Heart left ventricle (tissue), 16 donors: ENCODE results near the gene PCDH15. TPM values are rescaled to one million over a fixed set of nuclear protein-coding genes. Genes with fewer than 3 reads are reported as not detected.

Experiments used
- ATAC-seq, 4 donors: fragments of 200-7000 bp; cut with Tn5 transposase; one replicate each; pipeline ENCODE4 v1.9.1; 2020 to 2022; ENCODE audit warnings: moderate library complexity in 4 of 4, mild to moderate bottlenecking in 3 of 4, moderate number of reproducible peaks in 1 of 4
- DNase-seq, 5 donors: peaks; one replicate each; pipeline ENCODE4 v3.0.0-alpha.2; 2020
- H3K27ac ChIP-seq, 12 donors: fragments of 200-600 bp; sonication (generic) in 4 of 12; one replicate each; pipeline versions ENCODE4 v1.5.0 to v1.8.0; 2016 to 2022; ENCODE audit warnings: mild to moderate bottlenecking in 2 of 12
- H3K27me3 ChIP-seq, 9 donors: fragments of 200-600 bp; sonication (generic) in 2 of 9; one replicate each; pipeline versions ENCODE4 v1.5.1 to v1.8.0; 2016 to 2022; ENCODE audit warnings: mild to moderate bottlenecking in 3 of 9
- H3K36me3 ChIP-seq, 9 donors: fragments of 200-600 bp; sonication (generic) in 2 of 9; one replicate each; pipeline versions ENCODE4 v1.5.0 to v1.8.0; 2018 to 2022; ENCODE audit warnings: mild to moderate bottlenecking in 2 of 9
- H3K4me1 ChIP-seq, 12 donors: fragments of 200-600 bp; sonication (generic) in 4 of 12; one replicate each; pipeline versions ENCODE4 v1.5.0 to v1.8.0; 2016 to 2022; ENCODE audit warnings: mild to moderate bottlenecking in 3 of 12
- H3K4me3 ChIP-seq, 12 donors: fragments of 200-600 bp; sonication (generic) in 4 of 12; one replicate each; pipeline versions ENCODE4 v1.5.0 to v1.8.0; 2017 to 2022; ENCODE audit warnings: mild to moderate bottlenecking in 9 of 12, moderate library complexity in 4 of 12
- H3K9me3 ChIP-seq, 12 donors: fragments of 200-600 bp; sonication (generic) in 4 of 12; one replicate each; pipeline versions ENCODE4 v1.5.0 to v1.8.0; 2016 to 2022; ENCODE audit warnings: mild to moderate bottlenecking in 1 of 12
- CTCF ChIP-seq, 12 donors: fragments of 200-600 bp; sonication (generic) in 4 of 12; IDR thresholded peaks; one replicate each; pipeline versions ENCODE4 v1.5.0 to v1.8.0; 2018 to 2022; ENCODE audit warnings: antibody characterized with exemption in 12 of 12, mild to moderate bottlenecking in 5 of 12
- POLR2A ChIP-seq, 2 donors: fragments of 450-650 bp; IDR thresholded peaks; one replicate each; pipeline ENCODE4 v1.6.1; 2017; ENCODE audit warnings: antibody characterized with exemption in 2 of 2, mild to moderate bottlenecking in 2 of 2, moderate library complexity in 2 of 2
- WGBS, 4 donors: extraction: QIAGEN DNeasy Blood & Tissue Kit in 2 of 4; methylation state at CpG; one replicate each; pipeline versions ENCODE4 v1.1.5 to v1.1.7; 2013 to 2018; 5-methylcytosine and 5-hydroxymethylcytosine counted together
- intact Hi-C, 10 donors: fragments of 100-400 bp; cut with DNase I; formaldehyde crosslinking; loops; one replicate each; pipeline versions ENCODE4 v1.11.1 to v1.14.2; 2022
- polyA plus RNA-seq, 2 donors: library from polyadenylated mRNA; stranded (reverse); fragments of 200-250 nt; gene quantifications; one replicate each; pipeline ENCODE4 v1.2.3, GENCODE V29; 2013
- total RNA-seq, 9 donors: library from RNA; depleted of rRNA in 2 of 9; stranded (reverse); fragments of >200 nt in 2 of 9; fragmentation: NEBNext Ultra II Directional in 3 of 9; extraction: Animal tissue kit (Norgen Biotek cat#: 25700) in 3 of 9; gene quantifications; one replicate each; pipeline versions ENCODE4 v1.1.0 to v1.2.4, GENCODE V29; 2016 to 2023
- donor health status: ischemic (EF 13 %, LVEDD 7.1; RV severe dilation, severe dysfunction).
- donor health status: healthy with polysubstance abuse.
- donor health status: DM: no; HTN: yes; CAD: no.
- donor health status: DM: no; HTN: no; CAD: no.
- donor health status: ischemic (EF 25% LVEDD 6.9; RV normal size, moderate dysfunction).
- donor health status: ischemic (EF 25% LVEDD 5.7; RV mildly dilated, moderate dysfunction).
- donor health status: healthy.
- donor health status: DM: yes; HTN: yes; CAD: no.
- donor health status: ischemic (EF 35%, LVEDD 5.7; RV mildly dilated, moderate dysfunction).
- donor health status: nonischemic (EF 11% LVEDD 7.7; RV severe dilation, severe dysfunction).
- donor health status: DM: yes; HTN: yes; CAD: no.
- donor health status: PGD.
- donor health status: ischemic (EF 29% LVEDD 5.4; RV normal size, mild dysfunction).
- donor health status: nonischemic (EF 23%, LVEDD 6.1; RV moderate dilation, normal function).

The PCDH15 gene
- total and polyA plus RNA-seq, 11 donors = 0.04 to 0.93 (median 0.13) TPM; not detected in 3

DNA sequence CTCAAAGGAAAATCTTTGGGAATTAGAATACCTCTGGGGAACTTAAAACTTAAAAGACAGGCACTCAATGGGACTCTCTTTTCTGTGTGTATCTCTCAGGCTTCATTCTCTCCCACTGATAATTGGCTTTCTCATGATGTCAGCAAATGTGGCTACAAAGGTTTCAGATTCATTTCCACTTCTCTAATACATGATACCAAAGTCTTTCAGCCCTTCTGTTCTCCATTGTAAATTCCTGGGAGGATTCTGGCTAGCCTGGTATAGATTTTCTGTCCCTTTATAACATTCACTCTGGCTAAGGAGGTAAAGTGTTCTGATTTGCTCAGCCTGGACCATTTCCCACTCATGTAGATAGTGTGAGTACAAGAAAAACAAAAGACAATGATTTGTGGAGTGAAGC lies 606.2 kb downstream of the PCDH15 start:
- peaks cover 0 to 7% (median 0%) of the 10 kb centered on the region in 12 donors for H3K9me3 ChIP-seq
- H3K4me3 ChIP-seq = no peak overlapping the region
- TF ChIP-seq CTCF (IDR thresholded peaks at IDR 0.05) (no peak), POLR2A (IDR thresholded peaks at IDR 0.05) (no peak)
- intact Hi-C loops = no loop called here
- no peak for DNase-seq
- H3K27ac ChIP-seq = no peak overlapping the region
- H3K4me1 ChIP-seq = no peaks in the 10 kb centered on the region
- ATAC-seq = no peak
- H3K27me3 ChIP-seq = no peaks in the 10 kb centered on the region
- no peaks in the 10 kb centered on the region for H3K36me3 ChIP-seq

DNA sequence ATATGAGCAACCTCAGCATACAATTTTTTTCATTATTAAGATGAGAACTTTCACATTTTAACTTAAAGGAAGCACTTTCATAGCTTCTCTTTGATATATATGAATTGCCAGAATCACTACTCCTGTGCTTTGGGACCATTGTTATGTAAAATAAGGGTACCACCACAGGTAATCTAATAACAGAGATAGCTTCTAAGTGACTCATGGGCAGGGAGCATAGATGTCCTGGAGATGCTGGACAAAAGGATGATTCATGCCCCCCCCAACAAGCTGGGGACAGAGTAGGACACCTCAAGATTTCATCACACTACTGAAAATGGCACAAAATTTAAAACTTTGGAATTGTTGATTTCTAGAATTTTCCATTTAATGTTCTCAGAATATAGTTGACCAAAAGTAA lies 641.1 kb downstream of the PCDH15 start:
- no peak for TF ChIP-seq CTCF (IDR thresholded peaks at IDR 0.05)
- TF ChIP-seq POLR2A (IDR thresholded peaks at IDR 0.05) = no peak
- Histone ChIP-seq H3K27ac (no peak overlapping the region), H3K27me3 (no peaks in the 10 kb centered on the region), H3K4me1 (no peaks in the 10 kb centered on the region), H3K9me3 (no peaks in the 10 kb centered on the region), H3K4me3 (no peak overlapping the region), H3K36me3 (no peaks in the 10 kb centered on the region)
- intact Hi-C loops = no loop called here
- no peak for DNase-seq
- no peak for ATAC-seq

GRCh38 chr10:54148508-54148907 lies 652.5 kb downstream of the PCDH15 start:
- intact Hi-C loops = no loop called here
- WGBS, 4 donors = 54 to 83% (median 60%) methylated on average over 2 of the region's 2 CpGs
- DNase-seq = no peak
- Histone ChIP-seq H3K27me3 (no peaks in the 10 kb centered on the region), H3K9me3 (no peaks in the 10 kb centered on the region), H3K27ac (no peak overlapping the region), H3K4me1 (no peaks in the 10 kb centered on the region), H3K36me3 (no peaks in the 10 kb centered on the region), H3K4me3 (no peak overlapping the region)
- TF ChIP-seq POLR2A (IDR thresholded peaks at IDR 0.05) = no peak
- TF ChIP-seq CTCF (IDR thresholded peaks at IDR 0.05) = no peak
- no peak for ATAC-seq

GRCh38 chr10:54139819-54140428 lies 661.1 kb downstream of the PCDH15 start:
- no peaks in the 10 kb centered on the region for H3K4me1 ChIP-seq
- H3K27me3 ChIP-seq = no peaks in the 10 kb centered on the region
- no peak for ATAC-seq
- peaks cover 0 to 25% (median 7%) of the 10 kb centered on the region in 12 donors for H3K9me3 ChIP-seq
- H3K27ac ChIP-seq = no peak overlapping the region
- intact Hi-C loops = no loop called here
- DNase-seq = no peak
- TF ChIP-seq CTCF (IDR thresholded peaks at IDR 0.05) = no peak
- TF ChIP-seq POLR2A (IDR thresholded peaks at IDR 0.05) = no peak
- no peak overlapping the region for H3K4me3 ChIP-seq
- no peaks in the 10 kb centered on the region for H3K36me3 ChIP-seq
